ENCODE measurements around the gene PLAU.

GRCh38 chr10:73937333-73938043 lies 26.6 kb downstream of the PLAU start:
- TF ChIP-seq, protein P1, sequence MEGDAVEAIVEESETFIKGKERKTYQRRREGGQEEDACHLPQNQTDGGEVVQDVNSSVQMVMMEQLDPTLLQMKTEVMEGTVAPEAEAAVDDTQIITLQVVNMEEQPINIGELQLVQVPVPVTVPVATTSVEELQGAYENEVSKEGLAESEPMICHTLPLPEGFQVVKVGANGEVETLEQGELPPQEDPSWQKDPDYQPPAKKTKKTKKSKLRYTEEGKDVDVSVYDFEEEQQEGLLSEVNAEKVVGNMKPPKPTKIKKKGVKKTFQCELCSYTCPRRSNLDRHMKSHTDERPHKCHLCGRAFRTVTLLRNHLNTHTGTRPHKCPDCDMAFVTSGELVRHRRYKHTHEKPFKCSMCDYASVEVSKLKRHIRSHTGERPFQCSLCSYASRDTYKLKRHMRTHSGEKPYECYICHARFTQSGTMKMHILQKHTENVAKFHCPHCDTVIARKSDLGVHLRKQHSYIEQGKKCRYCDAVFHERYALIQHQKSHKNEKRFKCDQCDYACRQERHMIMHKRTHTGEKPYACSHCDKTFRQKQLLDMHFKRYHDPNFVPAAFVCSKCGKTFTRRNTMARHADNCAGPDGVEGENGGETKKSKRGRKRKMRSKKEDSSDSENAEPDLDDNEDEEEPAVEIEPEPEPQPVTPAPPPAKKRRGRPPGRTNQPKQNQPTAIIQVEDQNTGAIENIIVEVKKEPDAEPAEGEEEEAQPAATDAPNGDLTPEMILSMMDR (conservative IDR thresholded peaks at IDR 0.05; ENCODE audit: low read depth, low read length) = no peak
- TF ChIP-seq EZH2 (IDR thresholded peaks at IDR 0.05; ENCODE audit: low read length, unreplicated experiment) = no peak
- TF ChIP-seq EZH2phosphoT487 (IDR thresholded peaks at IDR 0.05; ENCODE audit: borderline replicate concordance, low read length) = no peak
